ENCODE results near the gene MAGEA9. TPM values are rescaled to one million over a fixed set of nuclear protein-coding genes. Genes with fewer than 3 reads are reported as not detected.

MAGEA9 gene
- total and polyA plus RNA-seq, 2 donors from 2014 or later: not detected

GRCh38 chrX:149799095-149799714 is 17.5 kb downstream of the MAGEA9 start:
- no peaks in the 10 kb centered on the region for H3K4me1 ChIP-seq (ENCODE audit: control insufficient read depth in 2 of 3, insufficient read depth in 2 of 3, low read depth in 1 of 3, low read length in 3 of 3)
- TF ChIP-seq CTCF (IDR thresholded peaks at IDR 0.05; ENCODE audit: borderline replicate concordance, extremely low read depth, insufficient read depth): no peak
- no peaks in the 10 kb centered on the region for H3K36me3 ChIP-seq (ENCODE audit: control insufficient read depth in 2 of 3, insufficient read depth in 3 of 3, low read length in 3 of 3)
- no peak overlapping the region for H3K9ac ChIP-seq (ENCODE audit: low read length in 3 of 3)
- DNase-seq: no peak
- intact Hi-C loops (cut with DNase I): no loop called here
- no peaks in the 10 kb centered on the region for H3K27me3 ChIP-seq (ENCODE audit: control insufficient read depth, insufficient read depth, low read length)
- no peaks in the 10 kb centered on the region for H3K9me3 ChIP-seq (ENCODE audit: control insufficient read depth in 2 of 3, insufficient read depth in 1 of 3, low read length in 3 of 3)
- no peak overlapping the region for H3K27ac ChIP-seq (ENCODE audit: low read depth in 2 of 2, low read length in 2 of 2)
- H3K4me3 ChIP-seq (ENCODE audit: low read length in 3 of 3): no peak overlapping the region
- no peak for FAIRE-seq

- DNase-seq (peak in 1 of 5 donors; percentile 4), FAIRE-seq (no peak)
- Histone ChIP-seq H3K27me3 (ENCODE audit: control insufficient read depth, insufficient read depth, low read length) (no peaks in the 10 kb centered on the region), H3K27ac (ENCODE audit: low read depth in 2 of 2, low read length in 2 of 2) (no peak overlapping the region), H3K4me1 (ENCODE audit: control insufficient read depth in 2 of 3, insufficient read depth in 2 of 3, low read depth in 1 of 3, low read length in 3 of 3) (no peaks in the 10 kb centered on the region), H3K36me3 (ENCODE audit: control insufficient read depth in 2 of 3, insufficient read depth in 3 of 3, low read length in 3 of 3) (no peaks in the 10 kb centered on the region), H3K4me3 (ENCODE audit: low read length in 3 of 3) (no peak overlapping the region), H3K9ac (ENCODE audit: low read length in 3 of 3) (no peak overlapping the region), H3K9me3 (ENCODE audit: control insufficient read depth in 2 of 3, insufficient read depth in 1 of 3, low read length in 3 of 3) (no peaks in the 10 kb centered on the region)
- intact Hi-C loops (cut with DNase I): no loop called here
- TF ChIP-seq CTCF (IDR thresholded peaks at IDR 0.05; ENCODE audit: borderline replicate concordance, extremely low read depth, insufficient read depth): no peak
Observed at GRCh38 chrX:149799938-149800337, 18.2 kb downstream of the MAGEA9 start.

GRCh38 chrX:149803458-149804062 is 21.8 kb downstream of the MAGEA9 start:
- peak in 1 of 5 donors; percentile 34 for DNase-seq
- no peaks in the 10 kb centered on the region for H3K4me1 ChIP-seq (ENCODE audit: control insufficient read depth in 2 of 3, insufficient read depth in 2 of 3, low read depth in 1 of 3, low read length in 3 of 3)
- H3K36me3 ChIP-seq (ENCODE audit: control insufficient read depth in 2 of 3, insufficient read depth in 3 of 3, low read length in 3 of 3): no peaks in the 10 kb centered on the region
- no peaks in the 10 kb centered on the region for H3K27me3 ChIP-seq (ENCODE audit: control insufficient read depth, insufficient read depth, low read length)
- H3K27ac ChIP-seq (ENCODE audit: low read depth in 2 of 2, low read length in 2 of 2): no peak overlapping the region
- no peaks in the 10 kb centered on the region for H3K9me3 ChIP-seq (ENCODE audit: control insufficient read depth in 2 of 3, insufficient read depth in 1 of 3, low read length in 3 of 3)
- H3K4me3 ChIP-seq (ENCODE audit: low read length in 3 of 3): no peak overlapping the region
- no peak for FAIRE-seq
- TF ChIP-seq CTCF (IDR thresholded peaks at IDR 0.05; ENCODE audit: borderline replicate concordance, extremely low read depth, insufficient read depth): no peak
- no peak overlapping the region for H3K9ac ChIP-seq (ENCODE audit: low read length in 3 of 3)
- intact Hi-C loops (cut with DNase I): no loop called here

Data from kidney (tissue), 14 donors.